ENCODE measurements around the gene PAX6. TPM values are rescaled to one million over a fixed set of nuclear protein-coding genes. Genes with fewer than 3 reads are reported as not detected.

Gene PAX6
- total RNA-seq, 1 donor from 2014 or later = 30.7 TPM

DNA sequence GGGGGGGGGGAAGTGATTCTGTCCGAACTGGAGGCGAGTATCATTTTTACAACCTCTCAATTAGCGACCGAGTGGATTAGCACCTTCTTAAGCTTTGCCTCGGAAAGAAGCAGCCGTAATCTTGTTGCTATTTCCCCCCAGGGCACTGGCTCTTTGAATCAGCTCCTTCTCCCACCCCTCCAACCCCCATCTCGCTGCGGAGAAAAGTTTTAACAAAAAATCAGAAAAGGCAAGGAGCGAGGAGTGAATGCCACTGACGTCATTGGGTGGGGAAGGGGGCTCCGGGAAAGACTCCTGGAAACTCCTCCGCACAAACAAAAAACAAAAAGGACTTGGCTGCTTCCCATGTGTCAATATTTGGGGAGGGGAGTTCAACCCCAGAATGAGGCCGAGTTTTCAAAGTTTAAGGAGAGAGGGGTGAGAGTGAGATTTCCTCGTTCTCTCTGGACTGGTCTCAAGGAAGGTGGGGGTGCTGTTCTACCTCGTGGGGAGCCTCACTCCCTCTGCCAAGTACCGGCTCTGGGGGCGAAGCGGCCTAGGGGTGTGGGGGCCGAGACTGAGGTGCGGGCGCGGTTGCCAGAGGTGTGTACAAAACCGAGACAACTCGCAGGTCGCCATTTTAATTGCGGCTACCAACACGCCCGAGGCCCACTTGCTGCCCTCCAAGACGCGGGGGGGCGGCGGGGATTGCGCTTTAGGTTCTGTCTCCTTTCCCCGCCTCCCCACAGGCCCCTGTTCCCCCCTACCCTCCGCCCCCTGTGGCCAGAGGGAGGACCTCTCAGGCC, 2.5 kb upstream of the PAX6 start:
- TF ChIP-seq, protein P1, sequence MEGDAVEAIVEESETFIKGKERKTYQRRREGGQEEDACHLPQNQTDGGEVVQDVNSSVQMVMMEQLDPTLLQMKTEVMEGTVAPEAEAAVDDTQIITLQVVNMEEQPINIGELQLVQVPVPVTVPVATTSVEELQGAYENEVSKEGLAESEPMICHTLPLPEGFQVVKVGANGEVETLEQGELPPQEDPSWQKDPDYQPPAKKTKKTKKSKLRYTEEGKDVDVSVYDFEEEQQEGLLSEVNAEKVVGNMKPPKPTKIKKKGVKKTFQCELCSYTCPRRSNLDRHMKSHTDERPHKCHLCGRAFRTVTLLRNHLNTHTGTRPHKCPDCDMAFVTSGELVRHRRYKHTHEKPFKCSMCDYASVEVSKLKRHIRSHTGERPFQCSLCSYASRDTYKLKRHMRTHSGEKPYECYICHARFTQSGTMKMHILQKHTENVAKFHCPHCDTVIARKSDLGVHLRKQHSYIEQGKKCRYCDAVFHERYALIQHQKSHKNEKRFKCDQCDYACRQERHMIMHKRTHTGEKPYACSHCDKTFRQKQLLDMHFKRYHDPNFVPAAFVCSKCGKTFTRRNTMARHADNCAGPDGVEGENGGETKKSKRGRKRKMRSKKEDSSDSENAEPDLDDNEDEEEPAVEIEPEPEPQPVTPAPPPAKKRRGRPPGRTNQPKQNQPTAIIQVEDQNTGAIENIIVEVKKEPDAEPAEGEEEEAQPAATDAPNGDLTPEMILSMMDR (IDR thresholded peaks at IDR 0.05; ENCODE audit: partially characterized antibody, unreplicated experiment) = no peak
- Mint-ChIP-seq H3K4me3 (ENCODE audit: unreplicated experiment) (peak overlapping the region; percentile 66), H3K4me1 (ENCODE audit: low read depth, unreplicated experiment) (peaks cover 27% of the 10 kb centered on the region), H3K36me3 (ENCODE audit: unreplicated experiment) (peaks cover 8% of the 10 kb centered on the region), H3K27me3 (ENCODE audit: unreplicated experiment) (peaks cover 45% of the 10 kb centered on the region), H3K9me3 (ENCODE audit: unreplicated experiment) (peaks cover 24% of the 10 kb centered on the region), H3K27ac (ENCODE audit: unreplicated experiment) (no peak overlapping the region)
- DNase-seq = no peak

DNA sequence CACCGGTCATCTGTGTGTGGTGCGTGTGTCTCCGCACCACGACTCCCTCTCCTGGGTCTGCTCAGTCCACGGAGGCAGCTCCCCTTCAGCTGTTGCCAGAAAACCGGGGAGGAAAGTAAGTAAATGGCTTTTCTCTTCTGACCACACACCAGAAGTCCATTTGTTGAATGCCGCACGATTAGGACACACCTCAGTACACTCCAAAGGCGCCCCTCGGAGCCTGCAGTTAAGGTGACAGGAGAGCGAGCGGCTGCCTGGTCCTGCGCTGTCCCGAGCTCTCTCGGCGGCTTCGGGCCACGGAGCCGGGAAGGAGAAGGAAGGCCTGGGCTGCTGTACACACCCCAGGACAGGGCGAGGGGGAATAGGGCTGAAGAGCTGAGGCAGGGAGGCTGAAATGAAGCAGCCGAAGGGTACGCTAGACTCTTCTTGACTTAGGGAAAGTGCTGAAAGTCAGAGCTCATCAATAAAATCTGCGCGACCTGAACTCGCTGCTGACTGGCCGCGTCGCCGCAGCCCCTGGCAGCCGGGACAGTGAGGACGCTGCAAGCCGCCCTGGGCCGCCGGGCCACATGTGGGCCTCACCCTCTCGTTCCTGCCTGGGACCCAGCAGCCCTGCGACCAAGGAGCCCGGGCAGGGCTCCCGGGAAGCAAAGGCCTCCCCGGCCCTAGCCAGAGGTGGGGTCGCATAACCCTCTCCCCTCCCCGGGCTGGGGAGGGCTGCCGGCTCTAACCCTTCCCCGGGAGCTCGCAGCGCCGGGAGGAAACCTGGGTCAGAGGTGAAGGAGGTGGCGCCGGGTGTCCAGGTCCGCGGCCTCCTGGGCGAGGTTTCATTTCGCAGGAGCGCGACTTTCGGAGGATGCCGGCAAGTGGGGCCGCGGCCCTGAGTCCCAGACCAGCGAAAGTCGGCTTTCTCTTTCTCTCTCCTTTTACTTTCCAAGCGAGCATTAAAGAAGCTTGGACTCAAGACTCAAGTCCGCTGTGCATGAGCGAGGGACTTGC, 1.6 kb upstream of the PAX6 start:
- Mint-ChIP-seq H3K4me1 (ENCODE audit: low read depth, unreplicated experiment) (peaks cover 35% of the 10 kb centered on the region), H3K9me3 (ENCODE audit: unreplicated experiment) (peaks cover 29% of the 10 kb centered on the region), H3K4me3 (ENCODE audit: unreplicated experiment) (peak overlapping the region; percentile 83), H3K27me3 (ENCODE audit: unreplicated experiment) (peaks cover 44% of the 10 kb centered on the region), H3K27ac (ENCODE audit: unreplicated experiment) (no peak overlapping the region), H3K36me3 (ENCODE audit: unreplicated experiment) (peaks cover 8% of the 10 kb centered on the region)
- DNase-seq = no peak
- TF ChIP-seq, protein P1 (IDR thresholded peaks at IDR 0.05; ENCODE audit: partially characterized antibody, unreplicated experiment) = no peak

DNA sequence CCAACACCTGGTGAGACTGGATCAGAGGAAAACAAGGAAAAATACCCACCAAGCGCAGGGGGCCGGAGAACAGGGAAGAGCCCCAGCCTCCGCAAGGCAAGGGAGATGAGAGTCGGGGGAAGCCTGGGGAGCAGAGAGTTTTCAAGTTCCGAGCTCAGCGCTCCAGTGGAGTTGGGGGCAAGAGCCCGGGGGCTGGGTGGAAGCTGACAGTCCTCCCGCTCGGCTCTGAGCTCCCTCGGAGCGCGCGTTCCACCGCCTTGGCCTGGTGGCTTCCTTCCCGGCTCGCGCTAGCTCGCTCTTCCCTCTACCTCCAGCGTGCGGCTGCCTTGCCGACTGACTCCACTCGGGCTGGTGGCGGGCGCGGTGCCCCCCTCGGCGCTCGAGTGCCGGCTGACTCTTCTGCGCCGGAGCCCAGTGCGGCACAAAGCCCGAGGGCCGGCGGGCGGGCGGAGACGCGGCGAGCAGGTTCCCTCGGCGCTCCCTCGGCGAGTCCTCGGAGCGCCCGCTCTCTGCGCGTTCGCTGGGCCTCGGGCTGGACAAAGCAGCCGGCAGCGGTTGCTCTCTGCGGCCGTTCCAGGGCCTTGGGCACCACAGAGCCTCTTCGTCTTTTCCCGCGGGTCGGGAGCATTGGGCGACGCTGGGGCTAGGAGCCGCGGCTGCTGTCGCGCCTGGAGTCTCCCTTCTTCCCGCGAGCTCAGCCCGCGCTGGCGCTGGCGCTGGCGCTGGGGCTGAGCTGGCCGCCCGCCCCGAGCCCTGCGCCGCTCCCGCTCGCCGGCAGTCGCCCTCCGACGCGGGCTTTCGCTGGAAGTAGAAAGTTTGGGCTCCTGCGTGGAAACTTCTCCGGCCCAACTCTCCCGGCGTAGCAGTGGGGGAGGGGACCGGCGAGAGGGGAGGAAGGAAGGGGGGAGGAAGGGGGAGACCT, 1.0 kb downstream of the PAX6 start:
- H3K27ac Mint-ChIP-seq (ENCODE audit: unreplicated experiment) = peak overlapping the region; percentile 78
- TF ChIP-seq, protein P1 (IDR thresholded peaks at IDR 0.05; ENCODE audit: partially characterized antibody, unreplicated experiment) = no peak
- DNase-seq = peak; percentile 71
- peaks cover 8% of the 10 kb centered on the region for H3K36me3 Mint-ChIP-seq (ENCODE audit: unreplicated experiment)
- peaks cover 25% of the 10 kb centered on the region for H3K9me3 Mint-ChIP-seq (ENCODE audit: unreplicated experiment)
- H3K4me1 Mint-ChIP-seq (ENCODE audit: low read depth, unreplicated experiment) = peaks cover 38% of the 10 kb centered on the region
- peak overlapping the region; percentile 91 for H3K4me3 Mint-ChIP-seq (ENCODE audit: unreplicated experiment)
- peaks cover 51% of the 10 kb centered on the region for H3K27me3 Mint-ChIP-seq (ENCODE audit: unreplicated experiment)

DNA sequence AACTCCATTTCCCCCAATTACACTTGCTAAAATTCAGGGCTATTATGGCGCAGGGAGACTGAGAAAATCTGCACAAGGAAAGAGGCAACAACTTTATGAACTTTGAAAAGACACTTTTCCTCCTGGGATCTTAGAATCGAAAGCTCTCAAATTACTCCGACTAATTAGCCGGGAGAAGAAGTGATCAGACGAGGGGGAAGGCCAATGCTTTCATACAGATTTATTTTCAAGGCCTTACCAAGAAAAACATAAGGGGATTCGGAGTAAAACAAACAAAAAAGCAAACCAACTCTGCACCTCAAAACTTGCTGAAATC, 1.6 kb downstream of the PAX6 start:
- Mint-ChIP-seq H3K4me3 (ENCODE audit: unreplicated experiment) (peak overlapping the region; percentile 90), H3K27me3 (ENCODE audit: unreplicated experiment) (peaks cover 49% of the 10 kb centered on the region), H3K36me3 (ENCODE audit: unreplicated experiment) (peaks cover 8% of the 10 kb centered on the region), H3K27ac (ENCODE audit: unreplicated experiment) (peak overlapping the region; percentile 78), H3K9me3 (ENCODE audit: unreplicated experiment) (peaks cover 26% of the 10 kb centered on the region), H3K4me1 (ENCODE audit: low read depth, unreplicated experiment) (peaks cover 37% of the 10 kb centered on the region)
- no peak for DNase-seq
- TF ChIP-seq, protein P1 (IDR thresholded peaks at IDR 0.05; ENCODE audit: partially characterized antibody, unreplicated experiment) = no peak

Data from glutamatergic neuron (in vitro differentiated cells).